IMR-90 (cell line): ENCODE measurements around the gene USP7. TPM values are rescaled to one million over a fixed set of nuclear protein-coding genes. Genes with fewer than 3 reads are reported as not detected.
A peak's percentile ranks its signal among the peaks of the same experiment; 100 is the strongest.

Source experiments
- ATAC-seq: fragments of 200-7000 bp; cut with Tn5 transposase; 2 replicates; pipeline ENCODE4 v1.9.1; 2020; ENCODE audit warnings: low read depth, mild to moderate bottlenecking, moderate library complexity
- Bru-seq: library from RNA; stranded (reverse); fragments of 400-500 nt; gene quantifications from one replicate; lab custom pipeline; 2021; lab: Mats Ljungman, UMichigan
- BruChase-seq, 2 experiments: library from RNA; stranded (reverse); fragments of 400-500 nt; gene quantifications; one replicate each; lab custom pipeline; 2021; lab: Mats Ljungman, UMichigan
- BruUV-seq: library from RNA; stranded (reverse); fragments of 400-500 nt; replicated peaks from 2 replicates; lab custom pipeline; 2021; lab: Mats Ljungman, UMichigan
- CTCF ChIA-PET: fragments of 300-600 bp; formaldehyde crosslinking; extraction: SDS; loops from one replicate; lab custom pipeline; 2021; ENCODE audit warnings: antibody characterized with exemption; lab: Yijun Ruan, JAX
- POLR2A ChIA-PET: fragments of 300-600 bp; sonication (Branson Sonifier 250); formaldehyde crosslinking; loops from one replicate; lab custom pipeline; 2022; ENCODE audit warnings: antibody characterized with exemption; ENCODE audit not compliant: unreplicated experiment; lab: Charles Lee
- DNase-seq: peaks from one replicate; pipeline ENCODE4 v3.0.0; 2013
- H2AFZ ChIP-seq: replicated peaks from 2 replicates; pipeline ENCODE3; 2013; ENCODE audit warnings: low read length, mild to moderate bottlenecking; ENCODE audit not compliant: poor library complexity
- H2AK5ac ChIP-seq: 2 replicates; pipeline ENCODE4 v1.6.1; 2013; ENCODE audit warnings: low read depth, low read length, inconsistent platforms
- H2AK9ac ChIP-seq: replicated peaks from 2 replicates; pipeline ENCODE3; 2013; ENCODE audit warnings: mild to moderate bottlenecking, low read depth, low read length, moderate library complexity; ENCODE audit not compliant: poor library complexity
- H2BK120ac ChIP-seq: 2 replicates; pipeline ENCODE4 v1.6.1; 2013; ENCODE audit warnings: low read depth, low read length, inconsistent platforms
- H2BK15ac ChIP-seq: 3 replicates; pipeline ENCODE4 v1.6.1; 2013; ENCODE audit warnings: low read depth, low read length, inconsistent platforms
- H2BK20ac ChIP-seq: 2 replicates; pipeline ENCODE4 v1.6.1; 2013; ENCODE audit warnings: low read depth, mild to moderate bottlenecking, inconsistent platforms, low read length, moderate library complexity
- H2BK5ac ChIP-seq: 2 replicates; pipeline ENCODE4 v1.6.1; 2013; ENCODE audit warnings: mild to moderate bottlenecking, low read depth, low read length, inconsistent platforms; ENCODE audit not compliant: poor library complexity, severe bottlenecking
- H3K14ac ChIP-seq: replicated peaks from 2 replicates; pipeline ENCODE4 v1.6.1; 2013; ENCODE audit warnings: low read depth, low read length, inconsistent platforms
- H3K18ac ChIP-seq: 2 replicates; pipeline ENCODE4 v1.6.1; 2013; ENCODE audit warnings: low read depth, low read length, control low read depth
- H3K23ac ChIP-seq: 2 replicates; pipeline ENCODE4 v1.6.1; 2013; ENCODE audit warnings: low read depth, low read length, inconsistent platforms
- H3K27ac ChIP-seq: 2 replicates; pipeline ENCODE4 v1.5.1; 2013; ENCODE audit warnings: mild to moderate bottlenecking, control low read depth, low read length; ENCODE audit not compliant: insufficient read depth
- H3K27me3 ChIP-seq: 2 replicates; pipeline ENCODE4 v1.6.1; 2013; ENCODE audit warnings: low read length; ENCODE audit not compliant: control insufficient read depth, insufficient read depth
- H3K36me3 ChIP-seq: 2 replicates; pipeline ENCODE4 v1.6.1; 2013; ENCODE audit warnings: low read length, mixed read lengths; ENCODE audit not compliant: control insufficient read depth, insufficient read depth
- H3K4ac ChIP-seq: 2 replicates; pipeline ENCODE4 v1.6.1; 2013; ENCODE audit warnings: low read depth, low read length, inconsistent platforms
- H3K4me1 ChIP-seq: 2 replicates; pipeline ENCODE4 v1.6.1; 2013; ENCODE audit warnings: low read length, mixed read lengths; ENCODE audit not compliant: control insufficient read depth, insufficient read depth
- H3K4me2 ChIP-seq: 2 replicates; pipeline ENCODE4 v1.6.1; 2013; ENCODE audit warnings: low read depth, mild to moderate bottlenecking, control low read depth, low read length, moderate library complexity
- H3K4me3 ChIP-seq: 2 replicates; pipeline ENCODE4 v1.5.1; 2013; ENCODE audit warnings: low read depth, mild to moderate bottlenecking, control low read depth, low read length, moderate library complexity; ENCODE audit not compliant: insufficient read depth
- H3K56ac ChIP-seq: 2 replicates; pipeline ENCODE4 v1.6.1; 2013; ENCODE audit warnings: low read length, inconsistent platforms; ENCODE audit not compliant: insufficient read depth; ENCODE audit errors: extremely low read depth
- H3K79me1 ChIP-seq, 2 experiments: 2 replicates each; pipeline ENCODE4 v1.6.1; 2013; ENCODE audit warnings: low read length in 2 of 2, inconsistent platforms in 1 of 2, low read depth in 1 of 2
- H3K9ac ChIP-seq: 2 replicates; pipeline ENCODE4 v1.6.1; 2013; ENCODE audit warnings: low read depth, low read length, control low read depth
- H3K9me1 ChIP-seq: 2 replicates; pipeline ENCODE4 v1.6.1; 2013; ENCODE audit warnings: low read length, inconsistent platforms; ENCODE audit not compliant: insufficient read depth
- H3K9me3 ChIP-seq: 2 replicates; pipeline ENCODE4 v1.6.1; 2013; ENCODE audit warnings: low read length; ENCODE audit not compliant: control insufficient read depth, insufficient read depth
- H4K20me1 ChIP-seq: 2 replicates; pipeline ENCODE4 v1.6.1; 2013; ENCODE audit warnings: low read length, inconsistent platforms; ENCODE audit not compliant: insufficient read depth
- H4K5ac ChIP-seq: 2 replicates; pipeline ENCODE4 v1.6.1; 2013; ENCODE audit warnings: mild to moderate bottlenecking, low read depth, low read length, control low read depth
- H4K8ac ChIP-seq, 2 experiments: 2 replicates each; pipeline ENCODE4 v1.6.1; 2013; ENCODE audit warnings: low read depth in 2 of 2, low read length in 2 of 2, control low read depth in 1 of 2, inconsistent platforms in 1 of 2
- H4K91ac ChIP-seq: 2 replicates; pipeline ENCODE4 v1.6.1; 2013; ENCODE audit warnings: low read depth, low read length, inconsistent platforms; ENCODE audit not compliant: insufficient read depth
- MAZ ChIP-seq: IDR thresholded peaks from 2 replicates; pipeline ENCODE4 v1.6.1; 2012; ENCODE audit warnings: low read depth, mild to moderate bottlenecking, low read length, improper control_type of control experiment, moderate library complexity, borderline replicate concordance
- MXI1 ChIP-seq: IDR thresholded peaks from 2 replicates; pipeline ENCODE4 v1.6.1; 2012; ENCODE audit warnings: low read depth, mild to moderate bottlenecking, low read length, moderate library complexity, borderline replicate concordance
- POLR2A ChIP-seq: IDR thresholded peaks from 2 replicates; pipeline ENCODE4 v1.6.1; 2012; ENCODE audit warnings: mild to moderate bottlenecking, low read depth, low read length
- WGBS, 2 experiments: methylation state at CpG; one replicate each; pipeline versions ENCODE4 v1.1.5 to v1.1.7; 2013; ENCODE audit warnings: missing lambda C conversion rate in 2 of 2; ENCODE audit not compliant: insufficient read length in 1 of 2; ENCODE audit errors: extremely low coverage in 2 of 2; 5-methylcytosine and 5-hydroxymethylcytosine counted together
- dilution Hi-C: fragments of 300-500 bp; cut with HindIII; formaldehyde crosslinking; loops from one replicate; pipeline ENCODE4 v1.14.3; 2018; ENCODE audit warnings: low sequenced_read_pairs; ENCODE audit not compliant: unreplicated experiment
- in situ Hi-C: fragments of 300-500 bp; cut with MboI; formaldehyde crosslinking; loops from 3 replicates; pipeline ENCODE4 v1.14.3; 2019; ENCODE audit warnings: low sequenced_read_pairs, inconsistent platforms, mixed read lengths
- intact Hi-C: fragments of 100-400 bp; cut with micrococcal nuclease; formaldehyde crosslinking; loops from 2 replicates; pipeline ENCODE4 v1.10.0; 2022
- long read RNA-seq: library from polyadenylated mRNA; unstranded; transcript quantifications from one replicate; pipeline ENCODE4 v2.0.0, GENCODE V29; 2021; ENCODE audit not compliant: unreplicated experiment
- polyA plus RNA-seq, 3 experiments: library from polyadenylated mRNA; depleted of rRNA; stranded (reverse); fragments of >200 nt; gene quantifications; 2 replicates each; pipeline ENCODE4 v1.2.3, GENCODE V29; 2012; ENCODE audit warnings: low replicate concordance in 1 of 3
- total RNA-seq: library from RNA; depleted of rRNA; stranded (reverse); fragments of >200 nt; gene quantifications from 2 replicates; pipeline ENCODE4 v1.2.3, GENCODE V29; 2012; rRNA removed
- TF ChIP-seq, protein P1 (sequence below): conservative IDR thresholded peaks from 2 replicates; pipeline ENCODE4 v1.5.1; 2012; ENCODE audit warnings: mild to moderate bottlenecking, low read depth, low read length, improper control_type of control experiment

The USP7 gene
- total RNA-seq (28.3 and 45.8 TPM in 2 replicates), polyA plus RNA-seq (2012; rRNA removed) (13.9 and 17.8 TPM in 2 replicates), Bru-seq, nascent RNA (percentile 90 among the genes with signal in this experiment), BruChase-seq, experiment 1, labeled RNA remaining after a 6-hour chase (percentile 88 among the genes with signal in this experiment), BruChase-seq, experiment 2, labeled RNA remaining after a 2-hour chase (percentile 87 among the genes with signal in this experiment)
- 3.1 and 3.8 TPM in 2 replicates for polyA plus RNA-seq (2012; cell fraction: cytosol; rRNA removed)
- 10.5 and 40.9 TPM in 2 replicates for polyA plus RNA-seq (2012; cell fraction: nucleus; rRNA removed; ENCODE audit: low replicate concordance)
- long read RNA-seq, full-length matches to known transcripts, result 51 of 88 reads
- long read RNA-seq, partial matches to known transcripts, result 22 of 88 reads
- long read RNA-seq, other reads (novel, unspliced or antisense), result 15 of 88 reads

- Histone ChIP-seq H2BK5ac (peak within 1 kb of the TSS; percentile 69), H4K8ac (peak within 1 kb of the TSS; percentile 80 to 90), H3K9me3 (no peaks in the 10 kb centered on the region), H3K18ac (no peak within 1 kb of the TSS; the same call in 1 of the 2 replicates), H2AK5ac (no peak within 1 kb of the TSS), H2AFZ (peak within 1 kb of the TSS; percentile 98), H3K4ac (peak within 1 kb of the TSS; percentile 68), H3K56ac (peak within 1 kb of the TSS; percentile 68), H3K9ac (peak within 1 kb of the TSS; percentile 76), H4K91ac (peak within 1 kb of the TSS; percentile 65), H3K36me3 (no peaks in the 10 kb centered on the region), H3K23ac (peak within 1 kb of the TSS; percentile 83), H2AK9ac (peak within 1 kb of the TSS; percentile 96), H3K79me1 (peaks cover 0 to 35% of the 10 kb centered on the region in 2 experiments; a peak in 2 of 4 replicates), H2BK120ac (peak within 1 kb of the TSS; percentile 77; the same call in 1 of the 2 replicates), H3K4me1 (peaks cover 18% of the 10 kb centered on the region), H3K14ac (peak within 1 kb of the TSS; percentile 50), H3K27me3 (no peaks in the 10 kb centered on the region), H3K9me1 (peaks cover 17% of the 10 kb centered on the region), H2BK20ac (no peak within 1 kb of the TSS), H4K5ac (no peak within 1 kb of the TSS), H4K20me1 (peaks cover 38% of the 10 kb centered on the region), H3K4me3 (peak within 1 kb of the TSS; percentile 72), H3K27ac (peak within 1 kb of the TSS; percentile 78), H2BK15ac (no peak within 1 kb of the TSS), H3K4me2 (peak within 1 kb of the TSS; percentile 99)
- DNase-seq (peak; percentile 86), ATAC-seq (peak; percentile 97)
- WGBS, 2 experiments, result 0% methylated on average over 36 of the region's 79 CpGs; no CpG with 5 or more reads in 1 of the 2 experiments
- in situ Hi-C loops, result loop anchor here (10.0 kb wide), 1 partner anchor 131 kb away; the partner anchor contains the start of gene HAPSTR1
- BruUV-seq, result no TSS peak
- dilution Hi-C loops, result no loop called here
- POLR2A ChIA-PET, result no interaction called here
- CTCF ChIA-PET, result interaction anchor here (1.2 kb wide), 1 partner anchor 45 kb away, joined by 4 read pairs; no protein-coding TSS in a partner anchor
- TF ChIP-seq POLR2A, result peak; percentile 77
- TF ChIP-seq, protein P1, sequence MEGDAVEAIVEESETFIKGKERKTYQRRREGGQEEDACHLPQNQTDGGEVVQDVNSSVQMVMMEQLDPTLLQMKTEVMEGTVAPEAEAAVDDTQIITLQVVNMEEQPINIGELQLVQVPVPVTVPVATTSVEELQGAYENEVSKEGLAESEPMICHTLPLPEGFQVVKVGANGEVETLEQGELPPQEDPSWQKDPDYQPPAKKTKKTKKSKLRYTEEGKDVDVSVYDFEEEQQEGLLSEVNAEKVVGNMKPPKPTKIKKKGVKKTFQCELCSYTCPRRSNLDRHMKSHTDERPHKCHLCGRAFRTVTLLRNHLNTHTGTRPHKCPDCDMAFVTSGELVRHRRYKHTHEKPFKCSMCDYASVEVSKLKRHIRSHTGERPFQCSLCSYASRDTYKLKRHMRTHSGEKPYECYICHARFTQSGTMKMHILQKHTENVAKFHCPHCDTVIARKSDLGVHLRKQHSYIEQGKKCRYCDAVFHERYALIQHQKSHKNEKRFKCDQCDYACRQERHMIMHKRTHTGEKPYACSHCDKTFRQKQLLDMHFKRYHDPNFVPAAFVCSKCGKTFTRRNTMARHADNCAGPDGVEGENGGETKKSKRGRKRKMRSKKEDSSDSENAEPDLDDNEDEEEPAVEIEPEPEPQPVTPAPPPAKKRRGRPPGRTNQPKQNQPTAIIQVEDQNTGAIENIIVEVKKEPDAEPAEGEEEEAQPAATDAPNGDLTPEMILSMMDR, result no peak
- TF ChIP-seq MAZ, result peak; percentile 95
- TF ChIP-seq MXI1, result peak; percentile 91
- intact Hi-C loops, result loop anchor here (5.0 kb wide), 4 partner anchors 42 to 143 kb away; partner anchors contain the start of gene HAPSTR1
Measured at GRCh38 chr16:8963821-8964441, at the start of gene USP7. USP7 (minus strand) TSS chr16:8963906; CDS start chr16:8963285, 621 bp downstream.
